Measurements from ENCODE around the gene UBASH3B.

- TF ChIP-seq CTCF (IDR thresholded peaks at IDR 0.05) (no peak), EP300 (IDR thresholded peaks at IDR 0.05) (no peak), POLR2A (IDR thresholded peaks at IDR 0.05) (no peak), POLR2AphosphoS5 (IDR thresholded peaks at IDR 0.05) (no peak)
Observed at GRCh38 chr11:122777343-122777742, 121.8 kb downstream of the UBASH3B start.
